ENCODE data around the gene NUP155.
"Not testable (repeated sequence)": the region's sequence is repeated elsewhere in the genome, so short reads cannot be mapped to it uniquely, and the experiment has no call there.

The NUP155 gene

DNA sequence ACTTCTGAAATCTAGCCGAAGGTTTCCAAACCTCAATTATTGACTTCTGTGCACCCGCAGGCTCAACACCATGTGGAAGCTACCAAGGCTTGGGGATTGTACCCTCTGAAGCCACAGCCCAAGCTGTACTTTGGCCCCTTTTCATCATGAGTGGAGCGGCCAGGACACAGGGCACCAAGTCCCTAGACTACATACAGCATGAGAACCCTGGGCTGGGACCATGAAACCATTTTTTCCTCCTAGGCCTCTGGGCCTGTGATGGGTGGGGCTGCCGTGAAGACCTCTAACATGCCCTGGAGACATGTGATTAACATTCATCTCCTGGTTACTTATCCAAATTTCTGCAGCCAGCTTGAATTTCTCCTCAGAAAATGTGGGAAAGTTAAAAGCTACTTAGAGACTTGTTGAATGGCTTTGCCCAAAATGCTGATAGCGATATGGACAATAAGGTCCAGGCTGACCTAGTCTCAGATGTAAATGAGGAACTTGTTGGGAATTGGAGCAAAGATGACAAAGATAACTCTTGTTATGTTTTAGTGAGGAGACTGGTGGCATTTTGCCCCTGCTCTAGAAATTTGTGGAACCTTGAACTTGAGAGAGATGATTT is 87.6 kb downstream of the NUP155 start:
- H3K4me3 ChIP-seq (ENCODE audit: low read depth, low read length) = no peak overlapping the region

DNA sequence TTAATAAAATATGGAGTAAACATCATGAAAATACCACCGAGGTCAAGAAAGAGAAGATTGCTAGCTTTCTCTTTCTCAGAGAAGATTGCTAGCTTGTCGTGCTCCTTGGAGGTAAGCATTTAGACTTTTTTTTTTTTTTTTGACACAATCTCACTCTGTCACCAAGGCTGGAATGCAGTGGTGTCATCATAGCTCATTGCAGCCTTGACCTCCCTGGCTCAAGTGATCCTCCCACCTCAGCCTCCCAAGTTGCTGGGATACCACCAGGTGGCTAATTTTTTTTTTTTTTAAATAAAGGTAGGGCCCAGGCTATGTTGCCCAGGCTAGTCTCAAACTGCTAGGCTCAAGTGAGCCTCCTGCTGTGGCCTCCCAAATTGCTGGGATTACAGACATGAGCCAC is 95.4 kb downstream of the NUP155 start:
- H3K4me3 ChIP-seq (ENCODE audit: low read depth, low read length) = no peak overlapping the region

- no peak overlapping the region for H3K4me3 ChIP-seq (ENCODE audit: low read depth, low read length)
Measured at GRCh38 chr5:37272511-37272910, 98.4 kb downstream of the NUP155 start.

- H3K4me3 ChIP-seq (ENCODE audit: low read depth, low read length) = not testable (repeated sequence)
Measured at GRCh38 chr5:37268100-37268499, 102.8 kb downstream of the NUP155 start.

DNA sequence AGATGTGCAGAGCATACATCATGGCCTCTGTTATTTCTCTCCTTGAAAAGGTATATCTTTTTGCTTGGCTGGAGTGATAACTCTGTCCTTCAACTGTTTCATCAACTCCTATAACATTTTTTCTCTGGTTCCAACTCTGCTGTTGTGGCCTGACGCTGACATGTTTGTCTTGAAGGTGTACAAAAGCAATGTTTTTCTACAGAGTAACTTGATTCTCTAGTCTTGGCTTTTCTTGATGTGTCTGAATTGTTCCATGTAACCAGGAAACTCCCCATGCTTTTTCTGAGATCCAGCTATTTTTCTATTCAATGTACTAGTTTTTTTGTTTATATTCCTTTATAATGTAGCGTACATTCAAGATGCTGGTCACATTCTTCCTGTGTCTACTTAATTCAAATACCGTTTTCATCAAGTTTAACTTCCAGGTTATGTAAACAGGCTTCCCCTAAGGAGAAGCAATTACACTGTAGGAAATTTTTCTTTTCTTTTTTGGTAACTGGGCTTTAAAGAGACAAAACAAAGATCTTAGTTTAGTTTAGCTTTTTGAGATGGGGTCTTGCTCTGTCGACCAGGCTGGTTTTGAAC is 115.0 kb downstream of the NUP155 start:
- H3K4me3 ChIP-seq (ENCODE audit: low read depth, low read length) = no peak overlapping the region

DNA sequence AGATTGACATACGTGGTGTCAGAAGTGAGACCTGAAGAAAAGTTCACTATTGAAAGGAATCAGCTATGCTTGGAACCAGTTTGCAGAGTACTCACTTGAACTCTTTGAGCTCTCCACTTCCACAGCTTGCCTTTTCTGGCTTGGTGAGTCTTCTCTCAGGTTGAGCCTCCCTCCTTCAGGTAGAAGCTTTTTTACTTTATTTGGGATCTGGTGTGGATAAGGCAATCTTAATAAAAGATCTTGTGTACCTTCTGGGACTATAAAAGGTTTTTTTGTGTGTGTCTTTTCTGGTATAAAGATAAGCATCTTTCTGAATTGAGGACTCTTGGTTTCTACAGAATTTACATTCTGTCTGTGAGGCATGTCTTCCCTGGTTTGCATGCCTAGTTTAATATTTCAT is 116.3 kb downstream of the NUP155 start:
- H3K4me3 ChIP-seq (ENCODE audit: low read depth, low read length) = no peak overlapping the region

DNA sequence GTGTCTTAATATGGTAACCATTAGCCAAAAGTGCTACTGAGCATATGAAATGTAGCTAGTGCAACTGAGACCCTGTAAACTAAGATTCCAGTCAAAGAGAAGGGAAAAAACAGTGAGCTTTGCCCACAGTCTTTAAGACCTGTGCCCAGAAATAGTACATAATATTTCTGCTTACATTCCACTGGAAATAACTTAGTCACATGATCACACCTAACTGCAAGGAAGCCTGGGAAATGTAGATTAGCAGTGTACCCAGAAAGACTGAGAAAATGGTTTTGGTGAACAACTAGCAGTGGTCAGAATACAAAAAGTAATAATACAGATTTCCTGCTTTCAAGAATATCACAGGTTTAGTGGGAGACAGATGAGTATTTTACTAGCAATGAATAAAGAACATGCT is 119.2 kb downstream of the NUP155 start:
- H3K4me3 ChIP-seq (ENCODE audit: low read depth, low read length) = no peak overlapping the region

DNA sequence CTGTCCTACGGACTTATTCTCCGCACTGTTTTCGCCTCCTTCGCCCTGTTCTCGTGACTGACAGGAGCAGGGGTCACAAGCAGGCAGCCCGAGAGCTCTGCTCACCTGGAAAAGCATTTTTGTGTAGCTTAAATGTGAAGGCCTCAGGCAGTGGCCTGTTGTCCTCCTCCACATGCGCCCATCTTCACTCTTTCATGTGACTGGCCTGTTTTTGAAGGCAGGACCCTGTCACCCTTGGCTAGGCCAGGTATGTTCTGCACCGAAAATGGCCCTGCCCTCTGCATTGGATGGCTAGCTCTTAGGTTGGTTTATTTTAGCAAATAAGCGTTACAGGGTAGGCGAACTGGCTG is 121.1 kb downstream of the NUP155 start:
- peak overlapping the region; percentile 66 for H3K4me3 ChIP-seq (ENCODE audit: low read depth, low read length)

GRCh38 chr5:37248970-37249814 is 121.7 kb downstream of the NUP155 start, which contains the start of gene CPLANE1:
TSS of gene CPLANE1 (minus strand) at chr5:37249376. CDS start at chr5:37247698, 1,678 bp downstream.
- peak within 1 kb of the TSS; percentile 66 for H3K4me3 ChIP-seq (ENCODE audit: low read depth, low read length)

DNA sequence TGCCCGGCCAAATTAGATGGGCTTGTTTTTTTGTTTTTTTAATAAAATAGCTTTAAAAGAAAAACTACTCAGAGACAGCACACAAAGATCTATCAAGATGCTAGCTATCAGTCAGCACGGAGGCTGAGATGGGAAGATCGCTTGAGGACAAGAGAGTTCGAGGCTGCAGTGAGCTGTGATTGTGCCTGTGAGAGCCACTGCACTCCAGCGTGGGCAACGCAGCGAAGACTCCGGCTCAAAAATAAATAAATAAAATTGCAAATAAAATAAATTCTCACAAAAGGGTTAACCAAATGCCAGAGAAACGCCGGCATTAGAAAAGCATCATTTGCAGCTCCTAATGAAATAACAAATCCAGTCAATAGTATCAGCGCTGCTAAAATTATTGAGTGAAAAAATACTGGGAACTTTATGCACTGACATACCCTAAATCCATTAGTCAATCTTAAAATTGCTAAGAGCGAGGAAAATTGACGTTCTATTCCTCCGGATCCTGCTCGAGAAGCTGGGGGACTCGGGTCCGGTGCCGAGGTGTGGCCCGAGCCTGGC is 122.4 kb downstream of the NUP155 start:
- H3K4me3 ChIP-seq (ENCODE audit: low read depth, low read length) = peak overlapping the region; percentile 66

DNA sequence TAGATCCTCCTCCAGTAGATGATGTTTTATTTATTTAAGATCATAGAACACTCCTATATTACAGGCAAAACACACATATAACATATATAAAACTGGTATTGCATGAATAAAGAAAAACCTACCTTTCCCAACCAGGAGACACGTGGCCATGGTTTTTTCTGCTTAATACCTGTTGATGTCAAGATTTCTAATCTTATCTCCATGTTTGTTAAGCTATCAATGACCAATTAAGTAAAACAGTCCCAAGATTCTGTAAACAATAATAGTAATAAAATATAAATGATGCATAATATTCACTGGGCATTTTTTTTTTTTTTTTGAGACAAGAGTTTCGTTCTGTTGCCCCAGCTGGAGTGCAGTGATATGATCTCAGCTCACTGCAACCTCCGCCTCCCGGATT is 123.4 kb downstream of the NUP155 start:
- H3K4me3 ChIP-seq (ENCODE audit: low read depth, low read length) = no peak overlapping the region

DNA sequence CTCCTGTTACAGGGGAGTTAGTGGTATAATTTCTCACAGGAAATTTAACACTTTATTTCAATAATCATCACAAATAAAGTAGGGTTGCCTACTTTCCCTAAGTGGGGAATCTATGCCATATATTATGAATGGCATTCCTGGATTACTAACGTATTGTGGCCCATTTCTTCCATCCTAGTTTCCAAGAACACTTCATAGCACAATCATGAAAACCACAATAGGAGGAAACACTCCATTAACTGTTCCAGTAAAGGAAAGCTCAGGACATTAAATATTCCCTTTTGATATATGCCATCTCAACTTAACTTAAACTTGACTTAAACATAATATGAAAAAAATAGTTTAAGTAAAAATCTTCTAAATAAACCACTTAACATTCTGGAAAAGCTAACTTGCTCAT is 123.9 kb downstream of the NUP155 start:
- H3K4me3 ChIP-seq (ENCODE audit: low read depth, low read length) = no peak overlapping the region
